ENCODE data around the gene IGSF9. TPM values are rescaled to one million over a fixed set of nuclear protein-coding genes. Genes with fewer than 3 reads are reported as not detected.

Gene IGSF9
- total RNA-seq, 1 experiment from 2014 or later = 15.6 TPM

GRCh38 chr1:159949123-159949522 is 3.7 kb upstream of the IGSF9 start:
- Histone ChIP-seq H3K4me3 (ENCODE audit: low read length) (no peak overlapping the region), H3K27me3 (ENCODE audit: low read length) (no peaks in the 10 kb centered on the region), H3K4me1 (ENCODE audit: insufficient read depth, low read length) (peaks cover 43% of the 10 kb centered on the region), H3K9ac (ENCODE audit: low read length) (no peak overlapping the region), H3K9me3 (ENCODE audit: low read length) (no peaks in the 10 kb centered on the region), H2AFZ (ENCODE audit: low read length) (no peak overlapping the region), H3F3A (ENCODE audit: low read length, unreplicated experiment) (no peaks in the 10 kb centered on the region), H4K20me1 (ENCODE audit: low read length) (no peaks in the 10 kb centered on the region), H3K36me3 (ENCODE audit: low read depth, low read length) (no peaks in the 10 kb centered on the region), H3K79me2 (ENCODE audit: low read length) (peaks cover 13% of the 10 kb centered on the region), H3K9me2 (replicated peaks; ENCODE audit: low read length) (no peaks in the 10 kb centered on the region), H3K27ac (ENCODE audit: low read length) (peak overlapping the region; percentile 16; the same call in 1 of the 2 replicates), H3K4me2 (ENCODE audit: low read length) (peak overlapping the region; percentile 25)
- no peak for DNase-seq
- CTCF ChIA-PET = interaction anchor here (0.7 to 1.0 kb wide), 2 partner anchors 59 to 150 kb away, joined by 3 read pairs; no protein-coding TSS in a partner anchor
- TF ChIP-seq CTCF (conservative IDR thresholded peaks at IDR 0.05; ENCODE audit: low read depth, low read length) = no peak
- TF ChIP-seq EZH2phosphoT487 (IDR thresholded peaks at IDR 0.05; ENCODE audit: borderline replicate concordance, low read length) = no peak
- no peak for TF ChIP-seq EZH2 (IDR thresholded peaks at IDR 0.05; ENCODE audit: low read length, unreplicated experiment)
- BruUV-seq (replicated peaks) = no TSS peak
- ATAC-seq = no peak
- POLR2A ChIA-PET (ENCODE audit: unreplicated experiment) = no interaction called here
- intact Hi-C loops (cut with micrococcal nuclease) = no loop called here

GRCh38 chr1:159947942-159948341 is 2.5 kb upstream of the IGSF9 start:
- intact Hi-C loops (cut with micrococcal nuclease) = loop anchor here (2.0 kb wide), 1 partner anchor 59 kb away; no protein-coding TSS in a partner anchor
- H3K9ac ChIP-seq (ENCODE audit: low read length) = no peak overlapping the region
- CTCF ChIA-PET = no interaction called here
- DNase-seq = no peak
- H3K9me3 ChIP-seq (ENCODE audit: low read length) = no peaks in the 10 kb centered on the region
- no peak overlapping the region for H3K4me2 ChIP-seq (ENCODE audit: low read length)
- H3K4me3 ChIP-seq (ENCODE audit: low read length) = no peak overlapping the region
- peaks cover 42% of the 10 kb centered on the region for H3K4me1 ChIP-seq (ENCODE audit: insufficient read depth, low read length)
- no TSS peak for BruUV-seq (replicated peaks)
- no peaks in the 10 kb centered on the region for H3K9me2 ChIP-seq (replicated peaks; ENCODE audit: low read length)
- H4K20me1 ChIP-seq (ENCODE audit: low read length) = no peaks in the 10 kb centered on the region
- POLR2A ChIA-PET (ENCODE audit: unreplicated experiment) = no interaction called here
- no peaks in the 10 kb centered on the region for H3K27me3 ChIP-seq (ENCODE audit: low read length)
- H3F3A ChIP-seq (ENCODE audit: low read length, unreplicated experiment) = no peaks in the 10 kb centered on the region
- ATAC-seq = no peak
- no peak overlapping the region for H2AFZ ChIP-seq (ENCODE audit: low read length)
- H3K79me2 ChIP-seq (ENCODE audit: low read length) = peaks cover 23% of the 10 kb centered on the region
- TF ChIP-seq EZH2 (IDR thresholded peaks at IDR 0.05; ENCODE audit: low read length, unreplicated experiment) (no peak), EZH2phosphoT487 (IDR thresholded peaks at IDR 0.05; ENCODE audit: borderline replicate concordance, low read length) (no peak), CTCF (conservative IDR thresholded peaks at IDR 0.05; ENCODE audit: low read depth, low read length) (no peak)
- H3K36me3 ChIP-seq (ENCODE audit: low read depth, low read length) = no peaks in the 10 kb centered on the region
- no peak overlapping the region for H3K27ac ChIP-seq (ENCODE audit: low read length)

All from PC-3 (cell line).